H9 (cell line): ENCODE data around the gene C1orf185. TPM values are rescaled to one million over a fixed set of nuclear protein-coding genes. Genes with fewer than 3 reads are reported as not detected.

ENCODE experiments used
- DNase-seq: peaks from one replicate; pipeline ENCODE4 v3.0.0-alpha.2; 2017
- H2AFZ ChIP-seq: one replicate; pipeline ENCODE4 v1.6.1; 2013; ENCODE audit warnings: mild to moderate bottlenecking, low read length, control low read depth, moderate library complexity
- H2AK5ac ChIP-seq: 2 replicates; pipeline ENCODE4 v1.6.1; 2013; ENCODE audit warnings: low read length, control low read depth, mixed read lengths; ENCODE audit not compliant: insufficient read length
- H2BK120ac ChIP-seq: one replicate; pipeline ENCODE4 v1.6.1; 2013; ENCODE audit warnings: low read depth, mild to moderate bottlenecking, low read length, control low read depth, inconsistent platforms; ENCODE audit not compliant: poor library complexity, severe bottlenecking
- H2BK12ac ChIP-seq: 2 replicates; pipeline ENCODE4 v1.6.1; 2013; ENCODE audit warnings: low read length, control low read depth, mixed read lengths, low read depth; ENCODE audit not compliant: insufficient read length
- H2BK15ac ChIP-seq: 2 replicates; pipeline ENCODE4 v1.6.1; 2013; ENCODE audit warnings: low read depth, low read length, control low read depth
- H2BK20ac ChIP-seq: one replicate; pipeline ENCODE4 v1.6.1; 2013; ENCODE audit warnings: low read depth, mild to moderate bottlenecking, low read length, control low read depth, inconsistent platforms; ENCODE audit not compliant: poor library complexity, severe bottlenecking
- H2BK5ac ChIP-seq: 2 replicates; pipeline ENCODE4 v1.6.1; 2013; ENCODE audit warnings: low read length, control low read depth, mixed read lengths; ENCODE audit not compliant: insufficient read length
- H3K14ac ChIP-seq: 2 replicates; pipeline ENCODE4 v1.6.1; 2013; ENCODE audit warnings: low read length, control low read depth; ENCODE audit not compliant: insufficient read depth
- H3K18ac ChIP-seq: 2 replicates; pipeline ENCODE4 v1.6.1; 2013; ENCODE audit warnings: low read depth, mild to moderate bottlenecking, mixed read lengths, low read length, control low read depth; ENCODE audit not compliant: insufficient read length
- H3K23ac ChIP-seq: 2 replicates; pipeline ENCODE4 v1.6.1; 2013; ENCODE audit warnings: low read length, control low read depth, mixed read lengths, low read depth; ENCODE audit not compliant: insufficient read length
- H3K23me2 ChIP-seq: 2 replicates; pipeline ENCODE4 v1.6.1; 2013; ENCODE audit warnings: low read depth, mild to moderate bottlenecking, mixed read lengths, low read length, control low read depth; ENCODE audit not compliant: insufficient read length, poor library complexity, severe bottlenecking
- H3K27ac ChIP-seq: 2 replicates; pipeline ENCODE4 v1.5.1; 2013; ENCODE audit warnings: low read length, control low read depth, mixed read lengths, low read depth; ENCODE audit not compliant: insufficient read length
- H3K27me3 ChIP-seq: 2 replicates; pipeline ENCODE4 v1.6.1; 2013; ENCODE audit warnings: low read length, control low read depth, inconsistent platforms; ENCODE audit not compliant: insufficient read depth
- H3K4ac ChIP-seq: 2 replicates; pipeline ENCODE4 v1.6.1; 2013; ENCODE audit warnings: low read depth, mild to moderate bottlenecking, control low read depth, inconsistent platforms, low read length, moderate library complexity
- H3K4me1 ChIP-seq: 2 replicates; pipeline ENCODE4 v1.6.1; 2013; ENCODE audit warnings: low read length, control low read depth, inconsistent platforms; ENCODE audit not compliant: insufficient read depth
- H3K4me2 ChIP-seq: 2 replicates; pipeline ENCODE4 v1.6.1; 2013; ENCODE audit warnings: low read length, control low read depth, mixed read lengths; ENCODE audit not compliant: insufficient read length, insufficient read depth
- H3K56ac ChIP-seq: 2 replicates; pipeline ENCODE4 v1.6.1; 2013; ENCODE audit warnings: low read depth, mild to moderate bottlenecking, mixed read lengths, low read length, control low read depth; ENCODE audit not compliant: insufficient read length
- H3K79me1 ChIP-seq: 2 replicates; pipeline ENCODE4 v1.6.1; 2013; ENCODE audit warnings: low read depth, mild to moderate bottlenecking, moderate library complexity, low read length, control low read depth, inconsistent platforms; ENCODE audit not compliant: insufficient read depth, poor library complexity, severe bottlenecking
- H3K79me2 ChIP-seq: 2 replicates; pipeline ENCODE4 v1.6.1; 2013; ENCODE audit warnings: low read length, control low read depth, inconsistent platforms; ENCODE audit not compliant: insufficient read depth
- H3K9ac ChIP-seq: 2 replicates; pipeline ENCODE4 v1.6.1; 2013; ENCODE audit warnings: low read length, control low read depth, mixed read lengths; ENCODE audit not compliant: insufficient read length; ENCODE audit errors: extremely low read depth
- H3K9me3 ChIP-seq: one replicate; pipeline ENCODE4 v1.6.1; 2013; ENCODE audit warnings: low read depth, low read length, inconsistent platforms; ENCODE audit not compliant: control insufficient read depth
- H3T11ph ChIP-seq: one replicate; pipeline ENCODE4 v1.6.1; 2013; ENCODE audit warnings: mild to moderate bottlenecking, low read length, control low read depth, inconsistent platforms
- H4K20me1 ChIP-seq: one replicate; pipeline ENCODE4 v1.6.1; 2013; ENCODE audit not compliant: control insufficient read depth, insufficient read length, insufficient read depth
- H4K5ac ChIP-seq: 2 replicates; pipeline ENCODE4 v1.6.1; 2013; ENCODE audit warnings: low read depth, mild to moderate bottlenecking, mixed read lengths, low read length, control low read depth; ENCODE audit not compliant: insufficient read length
- H4K8ac ChIP-seq: replicated peaks from 2 replicates; pipeline ENCODE4 v1.6.1; 2013; ENCODE audit warnings: low read length, control low read depth, mixed read lengths, low read depth; ENCODE audit not compliant: insufficient read length
- H4K91ac ChIP-seq: 2 replicates; pipeline ENCODE4 v1.6.1; 2013; ENCODE audit warnings: low read depth, mild to moderate bottlenecking, moderate library complexity, mixed read lengths, low read length, control low read depth; ENCODE audit not compliant: insufficient read length
- H3K27ac Mint-ChIP-seq, 3 experiments: 2 replicates in 2 of 3; 3 replicates in 1 of 3; pipeline ENCODE4 v1.8.0; 2020 to 2021; ENCODE audit warnings: mixed read lengths in 3 of 3, mild to moderate bottlenecking in 1 of 3, moderate library complexity in 1 of 3
- H3K27me3 Mint-ChIP-seq: 2 replicates; pipeline ENCODE4 v1.8.0; 2021; ENCODE audit warnings: low read depth, mild to moderate bottlenecking, moderate library complexity, mixed read lengths
- H3K36me3 Mint-ChIP-seq, 3 experiments: 2 replicates in 2 of 3; 3 replicates in 1 of 3; pipeline ENCODE4 v1.8.0; 2020 to 2021; ENCODE audit warnings: low read depth in 3 of 3, mixed read lengths in 3 of 3; ENCODE audit not compliant: insufficient read depth in 1 of 3
- H3K4me1 Mint-ChIP-seq, 2 experiments: 2 replicates each; pipeline ENCODE4 v1.8.0; 2020; ENCODE audit warnings: mixed read lengths in 2 of 2
- H3K4me3 Mint-ChIP-seq, 2 experiments: 2 replicates in 1 of 2; 3 replicates in 1 of 2; pipeline ENCODE4 v1.8.0; 2020 to 2021; ENCODE audit warnings: mild to moderate bottlenecking in 2 of 2, mixed read lengths in 2 of 2, moderate library complexity in 1 of 2
- H3K9me3 Mint-ChIP-seq, 2 experiments: 2 replicates in 1 of 2; 3 replicates in 1 of 2; pipeline ENCODE4 v1.8.0; 2020; ENCODE audit warnings: mild to moderate bottlenecking in 2 of 2, mixed read lengths in 2 of 2, moderate library complexity in 1 of 2
- WGBS: extraction: QIAGEN DNeasy Blood & Tissue Kit; methylation state at CpG from one replicate; pipeline ENCODE4 v1.1.7; 2013; ENCODE audit warnings: missing lambda C conversion rate, low lambda C conversion rate, mixed read lengths; ENCODE audit not compliant: insufficient read length; ENCODE audit errors: extremely low coverage; 5-methylcytosine and 5-hydroxymethylcytosine counted together
- total RNA-seq: library from RNA; stranded (reverse); gene quantifications from 2 replicates; pipeline ENCODE4 v1.2.1, GENCODE V29; 2021
- TF ChIP-seq, protein P1 (sequence below): fragments of 200-600 bp; sonication (generic); conservative IDR thresholded peaks from 3 replicates; pipeline ENCODE4 v1.8.0; 2021; ENCODE audit warnings: antibody characterized with exemption, mild to moderate bottlenecking

C1orf185 gene
- total RNA-seq, 1 experiment from 2014 or later = not detected

DNA sequence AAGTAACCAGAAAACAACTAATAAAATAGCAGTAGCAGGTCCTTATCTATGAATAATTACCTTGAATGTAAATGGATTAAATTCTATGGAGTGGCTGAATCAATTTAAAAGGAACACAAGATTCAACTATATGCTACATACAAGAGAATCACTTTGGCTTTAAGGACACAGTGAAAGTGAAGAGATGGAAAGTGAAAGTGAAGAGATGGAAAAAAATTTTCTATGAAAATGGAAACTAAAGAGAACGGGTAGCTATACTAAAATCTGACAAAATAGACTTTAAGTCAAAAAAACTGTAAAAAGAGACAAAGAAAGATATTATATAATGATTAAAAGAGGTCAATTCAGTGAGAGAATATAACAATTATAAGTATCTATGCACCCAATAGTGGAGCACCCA lies 54.7 kb downstream of the C1orf185 start:
- no peaks in the 10 kb centered on the region for H4K20me1 ChIP-seq
- no peak overlapping the region for H2BK5ac ChIP-seq
- H2BK12ac ChIP-seq = no peak overlapping the region
- H3K27ac ChIP-seq = no peak overlapping the region
- H2BK120ac ChIP-seq = no peak overlapping the region
- H3K27me3 ChIP-seq = no peaks in the 10 kb centered on the region
- H3K56ac ChIP-seq = no peak overlapping the region
- no peak overlapping the region for H2BK15ac ChIP-seq
- no peaks in the 10 kb centered on the region for H3K23me2 ChIP-seq
- H3K27ac Mint-ChIP-seq = no peak overlapping the region
- H2AK5ac ChIP-seq = no peak overlapping the region
- H2AFZ ChIP-seq = no peak overlapping the region
- TF ChIP-seq, protein P1, sequence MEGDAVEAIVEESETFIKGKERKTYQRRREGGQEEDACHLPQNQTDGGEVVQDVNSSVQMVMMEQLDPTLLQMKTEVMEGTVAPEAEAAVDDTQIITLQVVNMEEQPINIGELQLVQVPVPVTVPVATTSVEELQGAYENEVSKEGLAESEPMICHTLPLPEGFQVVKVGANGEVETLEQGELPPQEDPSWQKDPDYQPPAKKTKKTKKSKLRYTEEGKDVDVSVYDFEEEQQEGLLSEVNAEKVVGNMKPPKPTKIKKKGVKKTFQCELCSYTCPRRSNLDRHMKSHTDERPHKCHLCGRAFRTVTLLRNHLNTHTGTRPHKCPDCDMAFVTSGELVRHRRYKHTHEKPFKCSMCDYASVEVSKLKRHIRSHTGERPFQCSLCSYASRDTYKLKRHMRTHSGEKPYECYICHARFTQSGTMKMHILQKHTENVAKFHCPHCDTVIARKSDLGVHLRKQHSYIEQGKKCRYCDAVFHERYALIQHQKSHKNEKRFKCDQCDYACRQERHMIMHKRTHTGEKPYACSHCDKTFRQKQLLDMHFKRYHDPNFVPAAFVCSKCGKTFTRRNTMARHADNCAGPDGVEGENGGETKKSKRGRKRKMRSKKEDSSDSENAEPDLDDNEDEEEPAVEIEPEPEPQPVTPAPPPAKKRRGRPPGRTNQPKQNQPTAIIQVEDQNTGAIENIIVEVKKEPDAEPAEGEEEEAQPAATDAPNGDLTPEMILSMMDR = no peak
- peaks cover 0 to 6% (median 4%) of the 10 kb centered on the region in 3 experiments; a peak in 3 of 7 replicates for H3K36me3 Mint-ChIP-seq
- H3K4me3 Mint-ChIP-seq = no peak overlapping the region
- no peaks in the 10 kb centered on the region; the same call in 1 of the 2 replicates for H3K27me3 Mint-ChIP-seq
- H3K79me2 ChIP-seq = no peaks in the 10 kb centered on the region
- H3K4ac ChIP-seq = no peak overlapping the region
- H4K8ac ChIP-seq = no peak overlapping the region
- H3K79me1 ChIP-seq = no peaks in the 10 kb centered on the region
- no CpG with 5 or more reads among the region's 1 CpG for WGBS
- H3K23ac ChIP-seq = no peak overlapping the region
- no peak overlapping the region for H3T11ph ChIP-seq
- H3K4me2 ChIP-seq = no peak overlapping the region
- H4K5ac ChIP-seq = no peak overlapping the region
- H2BK20ac ChIP-seq = no peak overlapping the region
- H4K91ac ChIP-seq = no peak overlapping the region
- no peak overlapping the region for H3K9ac ChIP-seq
- no peak for DNase-seq
- H3K4me1 ChIP-seq = no peaks in the 10 kb centered on the region
- H3K4me1 Mint-ChIP-seq = no peaks in the 10 kb centered on the region
- H3K18ac ChIP-seq = no peak overlapping the region
- H3K9me3 ChIP-seq = no peaks in the 10 kb centered on the region
- H3K14ac ChIP-seq = no peak overlapping the region
- H3K9me3 Mint-ChIP-seq = peaks cover 9 to 10% of the 10 kb centered on the region in 2 experiments
